ENCODE data around the gene SH2D1B.

Gene SH2D1B

DNA sequence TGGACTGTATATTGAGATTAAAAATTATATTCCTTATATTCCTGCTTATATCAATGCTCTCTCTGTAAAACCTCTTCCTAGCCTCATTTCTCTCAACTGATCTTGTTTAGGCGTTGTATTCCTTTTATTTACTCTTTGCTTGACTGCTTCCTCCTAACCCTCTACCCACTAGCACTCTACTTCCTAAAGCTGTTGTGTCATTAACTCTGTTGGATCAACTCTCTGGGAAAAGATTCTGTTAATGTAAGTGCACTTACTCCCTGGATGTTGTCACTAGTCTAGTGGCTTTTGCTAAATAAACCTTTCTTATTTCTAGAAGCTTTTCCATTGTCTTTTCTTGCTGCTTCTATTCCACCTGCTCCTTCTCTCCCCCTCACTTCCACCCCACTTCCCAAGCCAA lies 41.8 kb downstream of the SH2D1B start:
- Histone ChIP-seq H3K27ac (ENCODE audit: low read depth, low read length) (no peak overlapping the region), H3K27me3 (ENCODE audit: insufficient read depth, low read length) (no peaks in the 10 kb centered on the region), H3K4me3 (ENCODE audit: low read depth, low read length) (no peak overlapping the region), H3K79me2 (ENCODE audit: control insufficient read depth, insufficient read depth, low read length, unreplicated experiment) (no peaks in the 10 kb centered on the region), H3K36me3 (ENCODE audit: insufficient read depth, low read length) (no peaks in the 10 kb centered on the region), H3K4me1 (ENCODE audit: control insufficient read depth, insufficient read depth, low read length, unreplicated experiment) (peaks cover 12% of the 10 kb centered on the region), H2AFZ (ENCODE audit: low read length, unreplicated experiment) (no peak overlapping the region)

DNA sequence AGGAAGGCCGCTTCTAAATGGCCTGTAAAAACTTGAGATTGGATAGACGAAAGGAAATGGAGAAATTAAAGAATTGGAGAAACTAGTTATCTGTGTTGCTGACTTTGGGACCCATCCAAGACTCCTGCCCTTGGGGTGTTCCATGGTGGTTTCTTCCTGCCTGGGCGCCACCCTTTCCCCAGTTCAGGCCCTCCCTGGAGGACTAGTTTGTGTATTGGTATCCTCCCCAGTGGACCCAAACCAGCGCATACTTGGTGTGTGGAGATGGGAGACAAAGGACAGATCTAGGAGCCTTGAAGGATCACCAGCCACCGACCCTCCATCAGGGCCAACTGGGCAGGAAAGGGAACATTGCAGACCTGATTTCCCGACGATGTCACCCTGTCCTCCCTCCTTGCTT lies 42.4 kb downstream of the SH2D1B start:
- H3K4me1 ChIP-seq (ENCODE audit: control insufficient read depth, insufficient read depth, low read length, unreplicated experiment) = peaks cover 12% of the 10 kb centered on the region
- H3K27me3 ChIP-seq (ENCODE audit: insufficient read depth, low read length) = no peaks in the 10 kb centered on the region
- H2AFZ ChIP-seq (ENCODE audit: low read length, unreplicated experiment) = no peak overlapping the region
- no peaks in the 10 kb centered on the region for H3K79me2 ChIP-seq (ENCODE audit: control insufficient read depth, insufficient read depth, low read length, unreplicated experiment)
- no peaks in the 10 kb centered on the region for H3K36me3 ChIP-seq (ENCODE audit: insufficient read depth, low read length)
- H3K4me3 ChIP-seq (ENCODE audit: low read depth, low read length) = no peak overlapping the region
- no peak overlapping the region for H3K27ac ChIP-seq (ENCODE audit: low read depth, low read length)

DNA sequence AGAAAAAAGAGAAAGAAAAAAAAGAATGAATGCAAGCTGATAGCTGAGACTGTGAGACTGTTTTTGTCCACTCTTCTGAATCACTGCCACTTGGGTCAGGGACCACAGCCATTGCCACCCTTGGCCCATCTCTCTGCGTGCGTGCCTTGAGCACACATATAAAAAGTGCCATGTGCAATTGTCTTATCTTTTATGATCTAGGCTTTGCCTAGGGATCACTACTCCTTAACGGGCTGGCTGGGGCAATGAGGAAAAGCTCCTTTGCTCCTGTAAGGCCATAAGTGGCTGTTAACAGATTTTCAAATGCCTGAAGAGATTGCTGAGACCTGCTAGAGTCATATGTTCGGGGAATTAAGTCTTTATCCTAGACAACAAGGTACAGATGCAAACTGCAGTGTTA lies 43.5 kb downstream of the SH2D1B start:
- Histone ChIP-seq H2AFZ (ENCODE audit: low read length, unreplicated experiment) (no peak overlapping the region), H3K36me3 (ENCODE audit: insufficient read depth, low read length) (no peaks in the 10 kb centered on the region), H3K27me3 (ENCODE audit: insufficient read depth, low read length) (no peaks in the 10 kb centered on the region), H3K79me2 (ENCODE audit: control insufficient read depth, insufficient read depth, low read length, unreplicated experiment) (no peaks in the 10 kb centered on the region), H3K4me3 (ENCODE audit: low read depth, low read length) (no peak overlapping the region), H3K4me1 (ENCODE audit: control insufficient read depth, insufficient read depth, low read length, unreplicated experiment) (peaks cover 4% of the 10 kb centered on the region), H3K27ac (ENCODE audit: low read depth, low read length) (no peak overlapping the region)

DNA sequence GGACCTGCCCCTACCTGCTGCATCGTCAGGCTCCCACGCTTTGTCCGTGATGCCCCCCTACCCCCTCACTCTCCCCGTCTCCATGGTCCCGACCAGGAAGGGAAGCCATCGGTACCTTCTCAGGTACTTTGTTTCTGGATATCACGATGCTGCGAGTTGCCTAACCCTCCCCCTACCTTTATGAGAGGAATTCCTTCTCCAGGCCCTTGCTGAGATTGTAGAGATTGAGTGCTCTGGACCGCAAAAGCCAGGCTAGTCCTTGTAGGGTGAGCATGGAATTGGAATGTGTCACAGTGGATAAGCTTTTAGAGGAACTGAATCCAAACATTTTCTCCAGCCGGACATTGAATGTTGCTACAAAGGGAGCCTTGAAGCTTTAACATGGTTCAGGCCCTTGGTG lies 44.2 kb downstream of the SH2D1B start:
- H3K79me2 ChIP-seq (ENCODE audit: control insufficient read depth, insufficient read depth, low read length, unreplicated experiment) = no peaks in the 10 kb centered on the region
- H3K36me3 ChIP-seq (ENCODE audit: insufficient read depth, low read length) = no peaks in the 10 kb centered on the region
- H3K27me3 ChIP-seq (ENCODE audit: insufficient read depth, low read length) = no peaks in the 10 kb centered on the region
- peak overlapping the region; percentile 90 for H3K4me3 ChIP-seq (ENCODE audit: low read depth, low read length)
- H3K27ac ChIP-seq (ENCODE audit: low read depth, low read length) = no peak overlapping the region
- H3K4me1 ChIP-seq (ENCODE audit: control insufficient read depth, insufficient read depth, low read length, unreplicated experiment) = no peaks in the 10 kb centered on the region
- H2AFZ ChIP-seq (ENCODE audit: low read length, unreplicated experiment) = no peak overlapping the region

DNA sequence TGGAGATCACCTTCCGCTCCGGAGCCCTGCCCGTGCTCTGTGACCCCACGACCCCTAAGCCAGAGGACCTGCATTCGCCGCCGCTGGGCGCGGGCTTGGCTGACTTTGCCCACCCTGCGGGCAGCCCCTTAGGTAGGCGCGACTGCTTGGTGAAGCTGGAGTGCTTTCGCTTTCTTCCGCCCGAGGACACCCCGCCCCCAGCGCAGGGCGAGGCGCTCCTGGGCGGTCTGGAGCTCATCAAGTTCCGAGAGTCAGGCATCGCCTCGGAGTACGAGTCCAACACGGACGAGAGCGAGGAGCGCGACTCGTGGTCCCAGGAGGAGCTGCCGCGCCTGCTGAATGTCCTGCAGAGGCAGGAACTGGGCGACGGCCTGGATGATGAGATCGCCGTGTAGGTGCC lies 44.9 kb downstream of the SH2D1B start:
- peak overlapping the region; percentile 90 for H3K4me3 ChIP-seq (ENCODE audit: low read depth, low read length)
- H3K4me1 ChIP-seq (ENCODE audit: control insufficient read depth, insufficient read depth, low read length, unreplicated experiment) = no peaks in the 10 kb centered on the region
- H3K79me2 ChIP-seq (ENCODE audit: control insufficient read depth, insufficient read depth, low read length, unreplicated experiment) = no peaks in the 10 kb centered on the region
- no peak overlapping the region for H3K27ac ChIP-seq (ENCODE audit: low read depth, low read length)
- H2AFZ ChIP-seq (ENCODE audit: low read length, unreplicated experiment) = peak overlapping the region; percentile 53
- H3K36me3 ChIP-seq (ENCODE audit: insufficient read depth, low read length) = no peaks in the 10 kb centered on the region
- no peaks in the 10 kb centered on the region for H3K27me3 ChIP-seq (ENCODE audit: insufficient read depth, low read length)

DNA sequence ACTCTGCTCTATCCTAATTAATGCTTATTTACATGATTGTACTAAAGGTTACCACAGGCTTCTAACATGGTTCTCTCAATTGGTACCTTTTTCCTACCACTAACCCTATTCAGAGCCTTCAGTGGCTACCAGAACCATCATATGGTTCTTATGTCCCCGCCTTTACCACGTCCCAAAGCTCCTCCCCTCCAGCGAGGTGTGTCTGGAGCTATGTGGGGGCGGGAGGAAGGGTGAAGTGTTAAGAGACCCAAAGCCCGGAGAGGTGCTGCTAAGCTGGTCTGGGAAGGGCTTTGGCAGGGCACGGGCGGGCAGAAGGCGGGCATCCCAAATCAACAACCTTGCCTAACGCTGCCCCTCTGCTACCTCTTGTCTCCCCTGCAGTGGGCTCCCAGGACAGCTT lies 45.3 kb downstream of the SH2D1B start:
- Histone ChIP-seq H2AFZ (ENCODE audit: low read length, unreplicated experiment) (peak overlapping the region; percentile 53), H3K79me2 (ENCODE audit: control insufficient read depth, insufficient read depth, low read length, unreplicated experiment) (no peaks in the 10 kb centered on the region), H3K27ac (ENCODE audit: low read depth, low read length) (no peak overlapping the region), H3K4me3 (ENCODE audit: low read depth, low read length) (peak overlapping the region; percentile 90), H3K4me1 (ENCODE audit: control insufficient read depth, insufficient read depth, low read length, unreplicated experiment) (no peaks in the 10 kb centered on the region), H3K36me3 (ENCODE audit: insufficient read depth, low read length) (no peaks in the 10 kb centered on the region), H3K27me3 (ENCODE audit: insufficient read depth, low read length) (no peaks in the 10 kb centered on the region)

DNA sequence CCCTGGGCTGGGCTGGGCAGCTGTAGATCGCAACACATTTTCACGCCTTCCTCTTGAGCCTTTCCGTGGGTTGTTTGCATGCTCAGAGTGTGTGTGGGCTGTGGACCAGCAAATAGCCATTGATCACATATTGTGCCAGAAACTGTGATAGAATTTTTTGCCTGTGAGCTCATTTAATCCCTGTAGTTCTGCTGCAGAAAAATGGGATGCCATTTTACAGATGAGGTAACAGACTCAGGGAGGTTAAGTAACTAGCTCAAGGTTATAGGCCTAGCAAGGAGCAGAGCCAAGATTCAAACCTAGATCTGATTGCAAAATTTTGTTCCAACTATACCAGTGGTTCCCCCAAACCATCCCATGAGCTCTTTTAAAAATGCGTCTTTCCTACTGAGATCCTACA lies 45.8 kb downstream of the SH2D1B start:
- Histone ChIP-seq H3K27me3 (ENCODE audit: insufficient read depth, low read length) (no peaks in the 10 kb centered on the region), H2AFZ (ENCODE audit: low read length, unreplicated experiment) (peak overlapping the region; percentile 53), H3K4me3 (ENCODE audit: low read depth, low read length) (0 out of 2 replicates have a peak overlapping the region, but pooled peaks have one; percentile 90), H3K36me3 (ENCODE audit: insufficient read depth, low read length) (no peaks in the 10 kb centered on the region), H3K4me1 (ENCODE audit: control insufficient read depth, insufficient read depth, low read length, unreplicated experiment) (no peaks in the 10 kb centered on the region), H3K79me2 (ENCODE audit: control insufficient read depth, insufficient read depth, low read length, unreplicated experiment) (no peaks in the 10 kb centered on the region), H3K27ac (ENCODE audit: low read depth, low read length) (no peak overlapping the region)

DNA sequence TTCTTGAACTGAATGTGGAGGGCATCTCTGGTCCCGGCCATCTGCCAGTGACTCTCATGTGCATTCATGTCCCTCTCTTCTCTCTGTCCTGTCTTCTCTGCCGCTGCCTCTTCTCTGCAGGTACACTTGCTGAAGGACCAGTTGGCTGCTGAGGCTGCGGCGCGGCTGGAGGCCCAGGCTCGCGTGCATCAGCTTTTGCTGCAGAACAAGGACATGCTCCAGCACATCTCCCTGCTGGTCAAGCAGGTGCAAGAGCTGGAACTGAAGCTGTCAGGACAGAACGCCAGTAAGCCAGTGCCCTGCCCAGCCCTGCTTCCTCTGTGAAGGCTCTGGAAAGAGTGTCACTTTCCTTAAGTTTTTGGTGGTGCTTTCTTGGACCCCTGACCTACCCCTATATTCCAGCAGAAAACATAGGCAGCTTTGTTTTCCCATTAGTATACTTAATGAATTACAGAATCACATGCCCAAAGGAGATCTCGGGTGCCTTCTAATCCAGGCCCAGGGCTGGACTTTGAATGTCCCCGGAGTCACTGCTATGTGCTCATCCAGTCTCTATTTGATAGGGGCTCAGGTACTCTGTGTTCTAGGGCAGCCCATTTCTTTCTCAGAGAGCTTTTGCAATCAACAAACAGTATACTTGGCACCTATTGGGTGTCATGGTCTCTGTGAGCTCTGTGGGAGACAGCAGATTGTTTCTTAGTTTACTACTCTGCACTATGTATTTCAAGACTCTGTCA lies 46.5 kb downstream of the SH2D1B start:
- H3K79me2 ChIP-seq (ENCODE audit: control insufficient read depth, insufficient read depth, low read length, unreplicated experiment) = no peaks in the 10 kb centered on the region
- H3K4me1 ChIP-seq (ENCODE audit: control insufficient read depth, insufficient read depth, low read length, unreplicated experiment) = no peaks in the 10 kb centered on the region
- no peak overlapping the region for H3K27ac ChIP-seq (ENCODE audit: low read depth, low read length)
- no peaks in the 10 kb centered on the region for H3K27me3 ChIP-seq (ENCODE audit: insufficient read depth, low read length)
- H3K36me3 ChIP-seq (ENCODE audit: insufficient read depth, low read length) = no peaks in the 10 kb centered on the region
- no peak overlapping the region for H3K4me3 ChIP-seq (ENCODE audit: low read depth, low read length)
- H2AFZ ChIP-seq (ENCODE audit: low read length, unreplicated experiment) = no peak overlapping the region

DNA sequence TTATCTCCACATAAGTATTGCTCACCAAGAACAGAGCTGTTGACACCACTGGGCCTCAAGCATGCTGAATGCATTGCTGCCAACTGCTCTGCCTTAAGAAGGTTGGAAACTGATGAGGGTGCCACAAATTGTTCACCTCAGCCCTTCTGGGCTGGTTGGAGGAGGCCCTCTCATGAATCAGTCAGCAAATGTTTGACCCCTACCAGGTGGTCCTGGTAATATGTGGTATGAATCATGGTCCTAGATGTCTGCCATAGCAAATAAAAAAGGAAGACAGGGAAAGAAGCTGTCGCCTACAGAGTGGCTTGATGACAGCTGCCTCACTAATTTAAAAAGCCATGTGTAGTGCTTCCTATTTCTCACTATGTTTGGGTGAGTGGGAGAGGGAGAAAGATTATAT lies 47.4 kb downstream of the SH2D1B start:
- Histone ChIP-seq H3K27me3 (ENCODE audit: insufficient read depth, low read length) (no peaks in the 10 kb centered on the region), H2AFZ (ENCODE audit: low read length, unreplicated experiment) (no peak overlapping the region), H3K36me3 (ENCODE audit: insufficient read depth, low read length) (no peaks in the 10 kb centered on the region), H3K27ac (ENCODE audit: low read depth, low read length) (no peak overlapping the region), H3K4me1 (ENCODE audit: control insufficient read depth, insufficient read depth, low read length, unreplicated experiment) (no peaks in the 10 kb centered on the region), H3K4me3 (ENCODE audit: low read depth, low read length) (no peak overlapping the region), H3K79me2 (ENCODE audit: control insufficient read depth, insufficient read depth, low read length, unreplicated experiment) (no peaks in the 10 kb centered on the region)

DNA sequence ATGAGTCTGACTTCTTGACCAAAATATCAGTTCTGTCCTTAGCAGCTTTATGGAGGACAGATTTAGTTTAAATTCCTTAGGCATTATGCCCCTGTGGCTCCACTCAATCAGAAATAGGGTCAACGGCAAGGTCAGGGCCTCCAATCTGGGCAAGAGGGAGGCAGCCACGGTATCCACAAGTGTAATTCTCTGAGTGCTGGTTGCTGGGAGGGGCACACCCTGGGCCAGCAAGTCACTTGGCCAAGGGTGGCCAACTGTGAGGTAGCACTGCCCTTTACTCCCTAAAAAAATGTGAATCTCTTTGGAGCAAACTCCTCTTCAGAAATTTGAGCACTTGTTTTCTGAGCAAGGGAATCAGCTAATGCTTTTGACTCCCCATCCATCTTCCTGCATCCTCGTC lies 48.1 kb downstream of the SH2D1B start:
- Histone ChIP-seq H3K36me3 (ENCODE audit: insufficient read depth, low read length) (no peaks in the 10 kb centered on the region), H3K4me1 (ENCODE audit: control insufficient read depth, insufficient read depth, low read length, unreplicated experiment) (no peaks in the 10 kb centered on the region), H3K27me3 (ENCODE audit: insufficient read depth, low read length) (no peaks in the 10 kb centered on the region), H3K27ac (ENCODE audit: low read depth, low read length) (no peak overlapping the region), H3K4me3 (ENCODE audit: low read depth, low read length) (no peak overlapping the region), H2AFZ (ENCODE audit: low read length, unreplicated experiment) (no peak overlapping the region), H3K79me2 (ENCODE audit: control insufficient read depth, insufficient read depth, low read length, unreplicated experiment) (no peaks in the 10 kb centered on the region)

DNA sequence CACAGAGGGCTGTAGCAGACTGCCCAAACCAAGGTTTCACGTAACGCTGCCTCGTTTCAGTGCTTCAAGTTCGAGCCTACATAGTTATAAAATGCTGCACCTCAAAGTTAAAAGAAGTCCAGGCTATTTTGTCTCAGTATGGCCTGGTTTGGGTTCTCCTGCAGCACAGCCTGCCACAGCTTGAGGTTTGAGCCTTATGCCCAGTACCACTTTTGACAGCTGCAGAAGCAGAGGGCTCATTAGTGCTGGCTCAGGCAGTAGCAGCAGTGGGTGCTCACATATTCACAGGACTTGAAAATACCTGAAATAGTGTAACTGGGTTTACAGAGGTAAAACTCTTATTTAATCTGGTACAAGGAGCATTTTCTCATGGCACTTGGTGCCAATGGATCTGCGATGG lies 50.6 kb downstream of the SH2D1B start:
- H3K4me1 ChIP-seq (ENCODE audit: control insufficient read depth, insufficient read depth, low read length, unreplicated experiment) = no peaks in the 10 kb centered on the region
- no peaks in the 10 kb centered on the region for H3K36me3 ChIP-seq (ENCODE audit: insufficient read depth, low read length)
- H3K27me3 ChIP-seq (ENCODE audit: insufficient read depth, low read length) = no peaks in the 10 kb centered on the region
- no peak overlapping the region for H3K4me3 ChIP-seq (ENCODE audit: low read depth, low read length)
- H3K79me2 ChIP-seq (ENCODE audit: control insufficient read depth, insufficient read depth, low read length, unreplicated experiment) = no peaks in the 10 kb centered on the region
- H2AFZ ChIP-seq (ENCODE audit: low read length, unreplicated experiment) = no peak overlapping the region
- H3K27ac ChIP-seq (ENCODE audit: low read depth, low read length) = no peak overlapping the region
